Smooth muscle cell (in vitro differentiated cells): ENCODE data around the gene RNF19B. TPM values are rescaled to one million over a fixed set of nuclear protein-coding genes. Genes with fewer than 3 reads are reported as not detected.

Experiments
- DNase-seq: peaks from one replicate; lab custom pipeline; 2025; ENCODE audit not compliant: unreplicated experiment; lab: John Stamatoyannopoulos, UW
- H2AFZ ChIP-seq: fragments of 200-600 bp; sonication (generic); 2 replicates; pipeline ENCODE4 v1.6.0; 2016; ENCODE audit warnings: antibody characterized with exemption, low read depth, mild to moderate bottlenecking
- H3F3A ChIP-seq: fragments of 200-600 bp; sonication (generic); 2 replicates; pipeline ENCODE4 v1.6.0; 2017; ENCODE audit warnings: antibody characterized with exemption, low read depth
- H3K27ac ChIP-seq: fragments of 200-600 bp; sonication (generic); 2 replicates; pipeline ENCODE4 v1.5.1; 2016; ENCODE audit warnings: low read depth, mild to moderate bottlenecking
- H3K27me3 ChIP-seq: fragments of 200-600 bp; sonication (generic); 2 replicates; pipeline ENCODE4 v1.6.1; 2016; ENCODE audit warnings: low read depth, mild to moderate bottlenecking
- H3K36me3 ChIP-seq: fragments of 200-600 bp; sonication (generic); 2 replicates; pipeline ENCODE4 v1.5.1; 2016; ENCODE audit warnings: low read depth
- H3K4me1 ChIP-seq: fragments of 200-600 bp; sonication (generic); 2 replicates; pipeline ENCODE4 v1.5.1; 2016; ENCODE audit warnings: low read depth
- H3K4me2 ChIP-seq: fragments of 200-600 bp; sonication (generic); 2 replicates; pipeline ENCODE4 v1.6.0; 2016; ENCODE audit warnings: mild to moderate bottlenecking
- H3K4me3 ChIP-seq: fragments of 200-600 bp; sonication (generic); 2 replicates; pipeline ENCODE4 v1.5.1; 2016; ENCODE audit warnings: mild to moderate bottlenecking
- H3K79me2 ChIP-seq: fragments of 200-600 bp; sonication (generic); 2 replicates; pipeline ENCODE4 v1.6.0; 2016; ENCODE audit warnings: low read depth, mild to moderate bottlenecking
- H3K9ac ChIP-seq: fragments of 200-600 bp; sonication (generic); 2 replicates; pipeline ENCODE4 v1.6.0; 2016; ENCODE audit warnings: low read depth
- H3K9me3 ChIP-seq: fragments of 200-600 bp; sonication (generic); replicated peaks from 2 replicates; pipeline ENCODE4 v1.5.1; 2016; ENCODE audit warnings: low read depth
- H4K20me1 ChIP-seq: fragments of 200-600 bp; sonication (generic); 2 replicates; pipeline ENCODE4 v1.6.0; 2016; ENCODE audit warnings: low read depth
- CTCF ChIP-seq: fragments of 200-600 bp; sonication (generic); IDR thresholded peaks from 2 replicates; pipeline ENCODE4 v1.5.1; 2017; ENCODE audit warnings: borderline replicate concordance, mild to moderate bottlenecking, antibody characterized with exemption; ENCODE audit not compliant: insufficient read depth, poor library complexity, severe bottlenecking
- WGBS: methylation state at CpG from one replicate; pipeline ENCODE4 v1.1.7; 2016; ENCODE audit warnings: low lambda C conversion rate; 5-methylcytosine and 5-hydroxymethylcytosine counted together
- polyA plus RNA-seq: library from polyadenylated mRNA; unstranded; fragments of >200 nt; fragmentation: Nextera tagmentation; extraction: Ambion mirVana; gene quantifications from 2 replicates; pipeline ENCODE4 v1.2.1, GENCODE V29; 2016
- total RNA-seq: library from RNA; depleted of rRNA; stranded (reverse); fragments of >200 nt; gene quantifications from 2 replicates; pipeline ENCODE4 v1.2.3, GENCODE V29; 2014

RNF19B gene
- total and polyA plus RNA-seq, 2 experiments from 2014 or later, result 11.2 to 12.3 TPM

GRCh38 chr1:32947669-32948389 is 16.8 kb downstream of the RNF19B start:
- no peaks in the 10 kb centered on the region for H3F3A ChIP-seq
- no peaks in the 10 kb centered on the region for H3K9me3 ChIP-seq
- no peak overlapping the region for H3K4me2 ChIP-seq
- no peak overlapping the region for H3K4me3 ChIP-seq
- DNase-seq, result no peak
- no peaks in the 10 kb centered on the region for H3K4me1 ChIP-seq
- H3K79me2 ChIP-seq, result peaks cover 28% of the 10 kb centered on the region
- peaks cover 63% of the 10 kb centered on the region for H4K20me1 ChIP-seq
- TF ChIP-seq CTCF, result no peak
- 61% methylated on average over 6 of the region's 6 CpGs for WGBS
- H3K9ac ChIP-seq, result no peak overlapping the region
- no peak overlapping the region for H2AFZ ChIP-seq
- peaks cover 7% of the 10 kb centered on the region for H3K36me3 ChIP-seq
- no peaks in the 10 kb centered on the region for H3K27me3 ChIP-seq
- no peak overlapping the region for H3K27ac ChIP-seq

GRCh38 chr1:32946413-32946812 is 18.2 kb downstream of the RNF19B start:
- Histone ChIP-seq H3K36me3 (peaks cover 7% of the 10 kb centered on the region), H4K20me1 (peaks cover 49% of the 10 kb centered on the region), H2AFZ (no peak overlapping the region), H3K79me2 (peaks cover 20% of the 10 kb centered on the region), H3K4me3 (no peak overlapping the region), H3K27me3 (no peaks in the 10 kb centered on the region), H3K4me2 (no peak overlapping the region), H3K27ac (no peak overlapping the region), H3K9me3 (no peaks in the 10 kb centered on the region), H3K4me1 (no peaks in the 10 kb centered on the region), H3K9ac (no peak overlapping the region), H3F3A (no peaks in the 10 kb centered on the region)
- no peak for TF ChIP-seq CTCF
- WGBS, result 41% methylated on average over 2 of the region's 2 CpGs
- no peak for DNase-seq

- H3K79me2 ChIP-seq, result peaks cover under 1% of the 10 kb centered on the region
- no peak overlapping the region for H3K4me3 ChIP-seq
- no peaks in the 10 kb centered on the region for H3K27me3 ChIP-seq
- peaks cover 2% of the 10 kb centered on the region for H3F3A ChIP-seq
- DNase-seq, result no peak
- H4K20me1 ChIP-seq, result peaks cover 38% of the 10 kb centered on the region
- no peak overlapping the region for H3K9ac ChIP-seq
- peaks cover 7% of the 10 kb centered on the region for H3K36me3 ChIP-seq
- no peak overlapping the region for H3K4me2 ChIP-seq
- no peaks in the 10 kb centered on the region for H3K4me1 ChIP-seq
- H2AFZ ChIP-seq, result no peak overlapping the region
- no peak for TF ChIP-seq CTCF
- no peak overlapping the region for H3K27ac ChIP-seq
- H3K9me3 ChIP-seq, result no peaks in the 10 kb centered on the region
Observed at GRCh38 chr1:32944180-32944579, 20.4 kb downstream of the RNF19B start.
